Progenitor cell of endocrine pancreas (in vitro differentiated cells): Measurements from ENCODE around the gene TNP2. TPM values are rescaled to one million over a fixed set of nuclear protein-coding genes. Genes with fewer than 3 reads are reported as not detected.

Experiments
- DNase-seq: peaks from one replicate; pipeline ENCODE4 v3.0.0; 2021; ENCODE audit warnings: low spot score; ENCODE audit not compliant: unreplicated experiment
- H3K27ac Mint-ChIP-seq: 2 replicates; pipeline ENCODE4 v1.8.0; 2021; ENCODE audit warnings: mild to moderate bottlenecking, moderate library complexity, mixed read lengths
- H3K27me3 Mint-ChIP-seq: 2 replicates; pipeline ENCODE4 v1.8.0; 2021; ENCODE audit warnings: mixed read lengths
- H3K36me3 Mint-ChIP-seq: 2 replicates; pipeline ENCODE4 v1.8.0; 2022; ENCODE audit warnings: mixed read lengths; ENCODE audit not compliant: insufficient read depth
- H3K4me1 Mint-ChIP-seq: 2 replicates; pipeline ENCODE4 v1.8.0; 2021; ENCODE audit warnings: low read depth, mixed read lengths
- H3K4me3 Mint-ChIP-seq: 2 replicates; pipeline ENCODE4 v1.8.0; 2021; ENCODE audit warnings: low read depth, mild to moderate bottlenecking, moderate library complexity, mixed read lengths
- H3K9me3 Mint-ChIP-seq: 2 replicates; pipeline ENCODE4 v1.8.0; 2021; ENCODE audit warnings: low read depth, mixed read lengths
- total RNA-seq: library from RNA; stranded (reverse); gene quantifications from 2 replicates; pipeline ENCODE4 v1.2.1, GENCODE V29; 2021
- TF ChIP-seq, protein P1 (sequence below): fragments of 200-600 bp; sonication (generic); IDR thresholded peaks from one replicate; pipeline ENCODE4 v1.5.0; 2021; ENCODE audit warnings: antibody characterized with exemption, mild to moderate bottlenecking; ENCODE audit not compliant: unreplicated experiment

The TNP2 gene
- total RNA-seq, 1 donor from 2014 or later: not detected

DNA sequence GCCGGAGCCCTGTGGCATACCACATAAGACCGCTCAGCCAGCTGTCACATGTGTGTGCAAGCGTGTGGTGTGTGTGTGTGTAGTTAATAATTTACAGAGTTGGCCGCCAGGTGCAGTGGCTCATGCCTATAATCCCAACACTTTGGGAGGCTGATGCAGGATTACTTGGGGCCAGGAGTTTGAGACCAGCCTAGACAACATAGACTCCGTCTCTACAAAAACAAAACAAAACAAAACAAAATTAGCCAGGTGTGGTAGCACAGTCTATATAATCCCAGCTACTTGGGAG lies 33.5 kb downstream of the TNP2 start:
- H3K27me3 Mint-ChIP-seq: peaks cover 3% of the 10 kb centered on the region
- no peaks in the 10 kb centered on the region for H3K9me3 Mint-ChIP-seq
- no peaks in the 10 kb centered on the region for H3K36me3 Mint-ChIP-seq
- no peak overlapping the region for H3K4me3 Mint-ChIP-seq
- no peaks in the 10 kb centered on the region for H3K4me1 Mint-ChIP-seq
- peak overlapping the region; percentile 67 for H3K27ac Mint-ChIP-seq
- TF ChIP-seq, protein P1, sequence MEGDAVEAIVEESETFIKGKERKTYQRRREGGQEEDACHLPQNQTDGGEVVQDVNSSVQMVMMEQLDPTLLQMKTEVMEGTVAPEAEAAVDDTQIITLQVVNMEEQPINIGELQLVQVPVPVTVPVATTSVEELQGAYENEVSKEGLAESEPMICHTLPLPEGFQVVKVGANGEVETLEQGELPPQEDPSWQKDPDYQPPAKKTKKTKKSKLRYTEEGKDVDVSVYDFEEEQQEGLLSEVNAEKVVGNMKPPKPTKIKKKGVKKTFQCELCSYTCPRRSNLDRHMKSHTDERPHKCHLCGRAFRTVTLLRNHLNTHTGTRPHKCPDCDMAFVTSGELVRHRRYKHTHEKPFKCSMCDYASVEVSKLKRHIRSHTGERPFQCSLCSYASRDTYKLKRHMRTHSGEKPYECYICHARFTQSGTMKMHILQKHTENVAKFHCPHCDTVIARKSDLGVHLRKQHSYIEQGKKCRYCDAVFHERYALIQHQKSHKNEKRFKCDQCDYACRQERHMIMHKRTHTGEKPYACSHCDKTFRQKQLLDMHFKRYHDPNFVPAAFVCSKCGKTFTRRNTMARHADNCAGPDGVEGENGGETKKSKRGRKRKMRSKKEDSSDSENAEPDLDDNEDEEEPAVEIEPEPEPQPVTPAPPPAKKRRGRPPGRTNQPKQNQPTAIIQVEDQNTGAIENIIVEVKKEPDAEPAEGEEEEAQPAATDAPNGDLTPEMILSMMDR: no peak
- no peak for DNase-seq

DNA sequence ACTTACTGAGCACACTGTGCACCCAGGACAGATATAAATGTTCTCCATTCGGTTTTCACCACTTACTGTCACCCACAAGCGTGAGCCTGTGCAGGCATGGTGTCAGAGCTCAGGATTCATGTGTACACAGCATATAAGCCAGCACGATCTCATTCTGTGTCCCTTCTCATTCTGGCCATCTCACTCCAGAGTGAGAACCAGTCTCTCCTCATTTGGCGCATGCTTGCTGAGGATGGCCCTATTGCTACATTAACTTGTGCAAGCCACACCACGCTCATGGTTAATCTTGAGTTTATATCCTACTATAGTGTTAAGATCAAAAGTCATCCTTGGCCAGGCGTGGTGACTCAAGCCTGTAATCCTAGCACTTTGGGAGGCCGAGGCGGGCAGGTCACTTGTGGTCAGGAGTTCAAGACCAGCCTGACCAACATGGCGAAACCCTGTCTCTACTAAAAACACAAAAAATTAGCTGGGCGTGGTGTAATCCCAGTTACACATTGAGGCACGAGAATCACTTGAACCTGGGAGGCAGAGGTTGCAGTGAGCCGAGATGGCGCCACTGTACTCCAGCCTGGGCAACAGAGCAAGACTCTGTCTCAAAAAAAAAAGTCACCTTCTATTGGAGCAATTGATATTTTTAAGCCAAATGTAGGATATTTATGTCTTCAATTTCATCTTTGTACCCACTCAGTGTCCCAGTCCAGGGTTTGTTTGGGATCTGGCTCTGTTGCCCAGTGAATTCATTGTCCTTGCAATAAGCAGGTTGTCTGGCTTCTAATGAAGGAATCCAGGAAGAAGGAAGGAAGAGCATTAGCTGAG lies 34.0 kb downstream of the TNP2 start:
- Mint-ChIP-seq H3K27me3 (peaks cover 3% of the 10 kb centered on the region), H3K9me3 (no peaks in the 10 kb centered on the region), H3K36me3 (no peaks in the 10 kb centered on the region), H3K27ac (peak overlapping the region; percentile 67), H3K4me1 (no peaks in the 10 kb centered on the region), H3K4me3 (no peak overlapping the region)
- TF ChIP-seq, protein P1: no peak
- DNase-seq: no peak

DNA sequence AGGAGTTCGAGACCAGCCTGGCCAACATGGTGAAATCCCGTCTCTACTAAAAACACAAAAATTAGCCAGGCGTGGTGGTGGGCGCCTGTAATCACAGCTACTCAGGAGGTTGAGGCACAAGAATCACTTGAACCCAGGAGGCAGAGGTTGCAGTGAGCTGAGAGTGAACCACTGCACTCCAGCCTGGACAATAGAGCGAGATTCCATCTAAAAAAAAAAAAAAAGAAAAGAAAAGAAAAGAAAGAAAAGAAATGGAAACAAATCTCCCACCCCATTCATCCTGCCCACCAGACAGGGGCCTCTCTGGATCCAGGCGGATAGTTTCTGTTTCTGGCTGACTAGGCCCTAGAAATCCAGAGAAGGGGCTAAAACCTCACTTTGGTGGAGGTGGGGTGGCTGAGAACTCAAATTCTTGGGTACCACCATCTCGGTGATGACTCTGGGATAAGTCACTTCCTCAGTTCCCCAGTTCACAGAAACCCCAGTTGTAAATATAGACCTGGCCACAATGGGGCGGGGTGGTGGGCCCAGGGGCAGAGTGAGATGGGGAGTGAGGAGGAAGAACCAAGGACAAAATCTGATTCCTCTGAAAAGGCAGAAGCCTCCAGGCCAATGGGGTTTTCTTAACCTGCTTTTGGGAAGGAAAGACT lies 35.3 kb downstream of the TNP2 start:
- Mint-ChIP-seq H3K27ac (no peak overlapping the region), H3K4me3 (no peak overlapping the region), H3K36me3 (no peaks in the 10 kb centered on the region), H3K27me3 (peaks cover 7% of the 10 kb centered on the region), H3K4me1 (no peaks in the 10 kb centered on the region), H3K9me3 (no peaks in the 10 kb centered on the region)
- no peak for DNase-seq
- TF ChIP-seq, protein P1: no peak

DNA sequence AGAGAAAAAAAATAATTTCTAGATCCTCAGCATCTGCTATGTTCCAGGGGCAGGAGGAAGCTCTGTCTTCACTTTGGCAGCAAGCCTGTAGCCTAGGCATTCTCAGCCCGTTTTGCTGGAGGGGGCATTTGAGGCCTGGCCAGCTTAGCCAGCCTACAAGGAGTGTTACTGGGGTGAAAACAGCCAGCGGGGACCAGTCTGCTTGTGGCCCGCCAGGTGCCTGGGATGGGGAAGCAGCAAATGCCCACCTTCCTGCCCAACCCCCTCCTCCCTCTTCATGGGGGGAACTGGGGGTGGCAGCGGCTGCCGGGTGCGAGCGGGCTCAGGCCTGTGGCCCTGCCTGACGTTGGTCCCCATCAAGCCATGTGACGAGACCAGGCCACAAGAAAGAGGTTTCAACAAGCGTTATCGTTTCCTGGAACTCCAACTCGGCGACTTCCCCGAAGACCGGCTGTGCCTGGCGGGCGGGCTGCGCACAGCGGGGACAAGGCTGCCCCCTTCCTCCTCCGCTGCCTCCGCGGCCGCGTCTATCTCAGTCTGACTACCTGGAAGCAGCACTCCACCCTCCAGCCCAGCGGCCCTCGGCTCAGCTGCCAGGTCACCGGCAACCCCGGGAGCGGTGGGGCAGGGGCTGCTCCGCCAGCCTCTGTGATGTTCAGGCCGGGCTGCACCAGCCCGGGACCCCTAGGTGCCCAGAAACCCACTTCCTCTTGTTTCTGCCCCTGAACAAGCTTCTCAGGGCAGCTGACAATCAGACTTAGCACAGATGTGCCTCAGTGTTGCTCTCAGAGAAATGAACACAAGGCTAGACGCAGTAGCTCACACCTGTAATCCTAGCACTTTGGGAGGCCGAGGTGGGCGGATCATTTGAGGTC lies 36.0 kb downstream of the TNP2 start:
- Mint-ChIP-seq H3K4me1 (no peaks in the 10 kb centered on the region), H3K27me3 (peaks cover 8% of the 10 kb centered on the region), H3K4me3 (no peak overlapping the region), H3K36me3 (no peaks in the 10 kb centered on the region), H3K27ac (no peak overlapping the region), H3K9me3 (no peaks in the 10 kb centered on the region)
- TF ChIP-seq, protein P1: no peak
- DNase-seq: no peak

DNA sequence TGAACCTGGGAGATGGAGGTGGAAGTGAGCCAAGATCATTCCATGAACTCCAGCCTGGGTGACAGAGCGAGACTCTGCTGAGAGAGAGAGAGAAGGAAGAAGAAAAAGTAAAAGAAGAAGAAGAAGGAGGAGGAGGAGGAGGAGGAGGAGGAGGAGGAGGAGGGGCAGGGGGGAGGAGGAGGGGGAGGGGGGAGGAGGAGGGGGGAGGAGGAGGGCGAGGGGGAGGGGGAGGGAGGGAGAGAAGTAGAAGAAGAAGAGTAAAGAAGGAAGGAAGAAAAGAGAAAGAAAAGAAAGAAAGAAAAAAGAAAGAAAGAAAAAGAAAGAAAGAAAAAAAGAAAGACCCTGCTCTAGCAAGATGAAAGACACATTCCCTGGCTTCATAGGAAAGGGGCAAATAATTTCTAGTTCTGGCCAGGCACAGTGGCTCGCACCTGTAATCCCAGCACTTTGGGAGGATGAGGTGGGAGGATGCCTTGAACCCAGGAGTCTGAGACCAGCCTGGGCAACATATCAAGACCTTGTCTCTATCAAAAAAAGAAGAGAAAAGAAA lies 36.7 kb downstream of the TNP2 start:
- no peak overlapping the region for H3K27ac Mint-ChIP-seq
- no peaks in the 10 kb centered on the region for H3K36me3 Mint-ChIP-seq
- TF ChIP-seq, protein P1: no peak
- H3K9me3 Mint-ChIP-seq: no peaks in the 10 kb centered on the region
- no peak for DNase-seq
- no peaks in the 10 kb centered on the region for H3K4me1 Mint-ChIP-seq
- no peak overlapping the region for H3K4me3 Mint-ChIP-seq
- peaks cover 8% of the 10 kb centered on the region for H3K27me3 Mint-ChIP-seq
